Measurements from ENCODE around the gene CDC27.

The CDC27 gene

GRCh38 chr17:47188876-47189731 is at the start of gene CDC27:
Gene CDC27, minus strand, starts transcription at chr17:47189295. Its CDS starts 123 bp downstream, at chr17:47189172.
- peak within 1 kb of the TSS; percentile 63 for H3K4me3 ChIP-seq (ENCODE audit: low read depth, low read length)
- peak; percentile 90 for DNase-seq (ENCODE audit: low read depth)
- TF ChIP-seq CTCF (IDR thresholded peaks at IDR 0.05; ENCODE audit: control insufficient read depth, extremely low read depth, insufficient read depth), result no peak

- TF ChIP-seq CTCF (IDR thresholded peaks at IDR 0.05; ENCODE audit: control insufficient read depth, extremely low read depth, insufficient read depth), result no peak
- DNase-seq (ENCODE audit: low read depth), result no peak
- H3K4me3 ChIP-seq (ENCODE audit: low read depth, low read length), result no peak overlapping the region
Measured at GRCh38 chr17:47238321-47239010, 49.4 kb upstream of the CDC27 start.

- H3K4me3 ChIP-seq (ENCODE audit: low read depth, low read length), result no peak overlapping the region
- no peak for TF ChIP-seq CTCF (IDR thresholded peaks at IDR 0.05; ENCODE audit: control insufficient read depth, extremely low read depth, insufficient read depth)
- no peak for DNase-seq (ENCODE audit: low read depth)
Measured at GRCh38 chr17:47237841-47238240, 48.7 kb upstream of the CDC27 start.

GRCh38 chr17:47235923-47236322 is 46.8 kb upstream of the CDC27 start:
- no peak for DNase-seq (ENCODE audit: low read depth)
- no peak overlapping the region for H3K4me3 ChIP-seq (ENCODE audit: low read depth, low read length)
- no peak for TF ChIP-seq CTCF (IDR thresholded peaks at IDR 0.05; ENCODE audit: control insufficient read depth, extremely low read depth, insufficient read depth)

GRCh38 chr17:47235506-47235905 is 46.4 kb upstream of the CDC27 start:
- H3K4me3 ChIP-seq (ENCODE audit: low read depth, low read length), result no peak overlapping the region
- no peak for DNase-seq (ENCODE audit: low read depth)
- no peak for TF ChIP-seq CTCF (IDR thresholded peaks at IDR 0.05; ENCODE audit: control insufficient read depth, extremely low read depth, insufficient read depth)

- no peak overlapping the region for H3K4me3 ChIP-seq (ENCODE audit: low read depth, low read length)
- no peak for TF ChIP-seq CTCF (IDR thresholded peaks at IDR 0.05; ENCODE audit: control insufficient read depth, extremely low read depth, insufficient read depth)
- no peak for DNase-seq (ENCODE audit: low read depth)
Measured at GRCh38 chr17:47232465-47232864, 43.4 kb upstream of the CDC27 start.
